H1 (cell line): ENCODE measurements around the gene MRPS9. TPM values are rescaled to one million over a fixed set of nuclear protein-coding genes. Genes with fewer than 3 reads are reported as not detected.

Experiments
- BCL11A ChIP-seq, 2 experiments: IDR thresholded peaks; one replicate each; pipeline ENCODE4 v1.6.1; 2011; ENCODE audit warnings: low read depth in 2 of 2, low read length in 2 of 2, mild to moderate bottlenecking in 2 of 2
- CBX5 ChIP-seq: fragments of 300-800, 300-1000 bp; sonication (generic); IDR thresholded peaks from 2 replicates; pipeline ENCODE4 v1.7.1; 2016; ENCODE audit warnings: antibody characterized with exemption, low read length, low read depth
- CEBPB ChIP-seq: IDR thresholded peaks from 2 replicates; pipeline ENCODE4 v1.6.1; 2012; ENCODE audit warnings: low read depth, low read length
- CHD2 ChIP-seq: IDR thresholded peaks from 2 replicates; pipeline ENCODE4 v1.6.1; 2012; ENCODE audit warnings: low read length, improper control_type of control experiment
- KDM1A ChIP-seq: fragments of 200-600, 300-600 bp; sonication (generic); IDR thresholded peaks from 2 replicates; pipeline ENCODE4 v1.7.1; 2016; ENCODE audit warnings: mild to moderate bottlenecking, low read length, borderline replicate concordance
- NRF1 ChIP-seq: IDR thresholded peaks from 2 replicates; pipeline ENCODE4 v1.6.1; 2011; ENCODE audit warnings: mild to moderate bottlenecking, low read depth, low read length, improper control_type of control experiment
- PHF8 ChIP-seq: fragments of 200-600 bp; sonication (generic); conservative IDR thresholded peaks from 2 replicates; pipeline ENCODE4 v1.7.1; 2012; ENCODE audit warnings: low read depth, mild to moderate bottlenecking, inconsistent platforms, low read length, moderate library complexity
- SP2 ChIP-seq: IDR thresholded peaks from 2 replicates; pipeline ENCODE4 v1.6.1; 2012; ENCODE audit warnings: mild to moderate bottlenecking, low read length, inconsistent platforms
- polyA plus RNA-seq, 7 experiments: library from polyadenylated mRNA; depleted of rRNA in 3 of 7; stranded (reverse) in 5 of 7; unstranded in 2 of 7; fragments of >200 nt in 5 of 7; fragments of 200-250 nt in 2 of 7; gene quantifications; 1 replicate in 5 of 7; 2 replicates in 1 of 7; 4 replicates in 1 of 7; pipeline versions ENCODE4 v1.2.1 to v1.2.3, GENCODE V29; 2011 to 2013; ENCODE audit warnings: missing spikeins in 2 of 7, mixed read lengths in 2 of 7
- total RNA-seq: library from RNA; stranded (reverse); fragmentation: NEBNext Ultra II Directional; extraction: Animal tissue kit (Norgen Biotek cat#: 25700); gene quantifications from 2 replicates; pipeline ENCODE4 v1.2.1, GENCODE V29; 2021

Gene MRPS9
- total and polyA plus RNA-seq, 2 of the 8 experiments (the other 6 are each of a cell fraction or from before 2014, with no cell fraction given), result 36.2 to 71.0 TPM

GRCh38 chr2:105104208-105104731 is 66.4 kb downstream of the MRPS9 start (continued):
- TF ChIP-seq PHF8 (no peak), NRF1 (no peak), CEBPB (no peak), SP2 (no peak), CHD2 (no peak), CBX5 (no peak), KDM1A (no peak), BCL11A (IDR thresholded peaks at IDR 0.05; ENCODE audit: low read depth in 2 of 2, low read length in 2 of 2) (no peak)
